Ishikawa (cell line): Measurements from ENCODE around the gene PTPDC1.

Source experiments
- CEBPB ChIP-seq: IDR thresholded peaks from 2 replicates; pipeline ENCODE4 v1.6.1; 2012
- CREB1 ChIP-seq: IDR thresholded peaks from 2 replicates; pipeline ENCODE4 v1.6.1; 2012; ENCODE audit warnings: low read depth
- EGR1 ChIP-seq: IDR thresholded peaks from 2 replicates; pipeline ENCODE4 v1.6.1; 2012
- EP300 ChIP-seq: IDR thresholded peaks from 2 replicates; pipeline ENCODE4 v1.6.1; 2012; ENCODE audit warnings: borderline replicate concordance
- FOXM1 ChIP-seq: IDR thresholded peaks from 2 replicates; pipeline ENCODE4 v1.6.1; 2012; ENCODE audit warnings: low read depth, borderline replicate concordance
- MAX ChIP-seq: IDR thresholded peaks from 2 replicates; pipeline ENCODE4 v1.6.1; 2012
- RAD21 ChIP-seq: IDR thresholded peaks from 2 replicates; pipeline ENCODE4 v1.6.1; 2012; ENCODE audit warnings: low read depth
- REST ChIP-seq: IDR thresholded peaks from 2 replicates; pipeline ENCODE4 v1.6.1; 2012; ENCODE audit warnings: low read depth, mild to moderate bottlenecking
- TAF1 ChIP-seq: IDR thresholded peaks from 2 replicates; pipeline ENCODE4 v1.6.1; 2012; ENCODE audit warnings: low read depth, mild to moderate bottlenecking
- TCF12 ChIP-seq: IDR thresholded peaks from 2 replicates; pipeline ENCODE4 v1.6.1; 2012; ENCODE audit warnings: low read depth
- USF1 ChIP-seq: IDR thresholded peaks from 2 replicates; pipeline ENCODE4 v1.6.1; 2012
- YY1 ChIP-seq: IDR thresholded peaks from 2 replicates; pipeline ENCODE4 v1.6.1; 2012; ENCODE audit warnings: low read depth
- ZBTB7A ChIP-seq: IDR thresholded peaks from 2 replicates; pipeline ENCODE4 v1.6.1; 2012; ENCODE audit warnings: low read depth

- TF ChIP-seq RAD21 (no peak), FOXM1 (no peak), EGR1 (no peak), CEBPB (no peak), CREB1 (no peak), USF1 (no peak), TAF1 (no peak), YY1 (no peak), MAX (no peak), REST (no peak), EP300 (no peak), TCF12 (no peak), ZBTB7A (no peak)
These were observed 61.4 kb downstream of the PTPDC1 start for GRCh38 chr9:94145640-94146039.
